Measurements from ENCODE around the gene WWC1.

WWC1 gene

GRCh38 chr5:168290902-168291341, 523 bp upstream of the WWC1 start:
- DNase-seq (ENCODE audit: low spot score) (no peak), ATAC-seq (ENCODE audit: low read depth) (no peak)
- peak overlapping the region; percentile 81 for H3K27ac ChIP-seq (ENCODE audit: poor library complexity, severe bottlenecking)
- TF ChIP-seq, protein P1, sequence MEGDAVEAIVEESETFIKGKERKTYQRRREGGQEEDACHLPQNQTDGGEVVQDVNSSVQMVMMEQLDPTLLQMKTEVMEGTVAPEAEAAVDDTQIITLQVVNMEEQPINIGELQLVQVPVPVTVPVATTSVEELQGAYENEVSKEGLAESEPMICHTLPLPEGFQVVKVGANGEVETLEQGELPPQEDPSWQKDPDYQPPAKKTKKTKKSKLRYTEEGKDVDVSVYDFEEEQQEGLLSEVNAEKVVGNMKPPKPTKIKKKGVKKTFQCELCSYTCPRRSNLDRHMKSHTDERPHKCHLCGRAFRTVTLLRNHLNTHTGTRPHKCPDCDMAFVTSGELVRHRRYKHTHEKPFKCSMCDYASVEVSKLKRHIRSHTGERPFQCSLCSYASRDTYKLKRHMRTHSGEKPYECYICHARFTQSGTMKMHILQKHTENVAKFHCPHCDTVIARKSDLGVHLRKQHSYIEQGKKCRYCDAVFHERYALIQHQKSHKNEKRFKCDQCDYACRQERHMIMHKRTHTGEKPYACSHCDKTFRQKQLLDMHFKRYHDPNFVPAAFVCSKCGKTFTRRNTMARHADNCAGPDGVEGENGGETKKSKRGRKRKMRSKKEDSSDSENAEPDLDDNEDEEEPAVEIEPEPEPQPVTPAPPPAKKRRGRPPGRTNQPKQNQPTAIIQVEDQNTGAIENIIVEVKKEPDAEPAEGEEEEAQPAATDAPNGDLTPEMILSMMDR (IDR thresholded peaks at IDR 0.05; ENCODE audit: poor library complexity, severe bottlenecking) = no peak
- peaks cover 7% of the 10 kb centered on the region; the same call in 1 of the 2 replicates for H3K36me3 ChIP-seq (ENCODE audit: low read depth)
- no peaks in the 10 kb centered on the region for H3K27me3 ChIP-seq (ENCODE audit: insufficient read depth, poor library complexity, severe bottlenecking)
- peaks cover 46% of the 10 kb centered on the region for H3K4me1 ChIP-seq (ENCODE audit: insufficient read depth, poor library complexity, severe bottlenecking)
- no peaks in the 10 kb centered on the region for H3K9me3 ChIP-seq (ENCODE audit: severe bottlenecking)
- peak overlapping the region; percentile 95 for H3K4me3 ChIP-seq (ENCODE audit: severe bottlenecking)

DNA sequence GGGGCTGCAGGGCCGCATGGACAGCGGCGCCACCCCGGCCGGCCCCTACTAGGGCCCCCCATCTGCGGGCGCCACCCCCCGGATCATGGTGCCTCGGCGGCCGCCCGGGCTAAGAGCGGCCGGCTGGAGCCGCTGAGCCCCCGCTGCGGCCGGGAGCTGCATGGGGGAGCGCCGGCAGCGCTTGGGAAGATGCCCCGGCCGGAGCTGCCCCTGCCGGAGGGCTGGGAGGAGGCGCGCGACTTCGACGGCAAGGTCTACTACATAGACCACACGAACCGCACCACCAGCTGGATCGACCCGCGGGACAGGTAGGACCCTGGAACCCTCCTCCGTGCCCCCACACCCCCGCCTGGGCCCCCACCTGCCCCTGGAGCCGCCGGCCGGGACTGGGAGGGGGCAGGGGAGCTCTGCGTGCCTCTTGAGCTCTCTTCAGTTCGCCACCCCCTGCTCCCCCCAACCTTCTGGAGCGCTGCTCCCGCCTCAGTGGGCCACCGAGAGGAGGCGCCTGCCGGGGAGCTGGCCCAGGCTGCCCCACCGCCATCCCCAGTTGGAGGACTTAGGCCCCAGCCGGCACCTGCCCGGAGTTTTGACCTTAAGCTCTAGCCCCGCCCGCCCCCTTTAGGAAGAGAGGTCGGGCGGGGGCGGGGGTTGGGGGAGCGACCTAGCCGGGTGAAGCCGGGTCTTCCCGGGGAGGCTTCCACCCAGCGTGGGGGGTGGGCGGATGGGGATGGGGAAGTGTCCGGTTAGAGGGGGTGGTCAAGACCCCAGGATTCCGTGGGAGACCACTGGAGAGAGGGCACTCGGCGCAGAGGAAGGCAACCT, 730 bp downstream of the WWC1 start:
- H3K4me3 ChIP-seq (ENCODE audit: severe bottlenecking) = peak overlapping the region; percentile 95
- peaks cover 18% of the 10 kb centered on the region for H3K36me3 ChIP-seq (ENCODE audit: low read depth)
- H3K27ac ChIP-seq (ENCODE audit: poor library complexity, severe bottlenecking) = peak overlapping the region; percentile 81
- H3K4me1 ChIP-seq (ENCODE audit: insufficient read depth, poor library complexity, severe bottlenecking) = peaks cover 56% of the 10 kb centered on the region
- TF ChIP-seq, protein P1 (IDR thresholded peaks at IDR 0.05; ENCODE audit: poor library complexity, severe bottlenecking) = peak; percentile 17
- H3K9me3 ChIP-seq (ENCODE audit: severe bottlenecking) = no peaks in the 10 kb centered on the region
- 0 out of 3 replicates have a peak, but pooled peaks have one; percentile 1 for ATAC-seq (ENCODE audit: low read depth)
- H3K27me3 ChIP-seq (ENCODE audit: insufficient read depth, poor library complexity, severe bottlenecking) = no peaks in the 10 kb centered on the region
- DNase-seq (ENCODE audit: low spot score) = no peak

- no peaks in the 10 kb centered on the region for H3K9me3 ChIP-seq (ENCODE audit: severe bottlenecking)
- H3K36me3 ChIP-seq (ENCODE audit: low read depth) = peaks cover 23% of the 10 kb centered on the region
- H3K27me3 ChIP-seq (ENCODE audit: insufficient read depth, poor library complexity, severe bottlenecking) = no peaks in the 10 kb centered on the region
- no peak for ATAC-seq (ENCODE audit: low read depth)
- H3K27ac ChIP-seq (ENCODE audit: poor library complexity, severe bottlenecking) = peak overlapping the region; percentile 81
- TF ChIP-seq, protein P1 (IDR thresholded peaks at IDR 0.05; ENCODE audit: poor library complexity, severe bottlenecking) = no peak
- H3K4me3 ChIP-seq (ENCODE audit: severe bottlenecking) = peak overlapping the region; percentile 95
- no peak for DNase-seq (ENCODE audit: low spot score)
- H3K4me1 ChIP-seq (ENCODE audit: insufficient read depth, poor library complexity, severe bottlenecking) = peaks cover 53% of the 10 kb centered on the region
These were observed 1.6 kb downstream of the WWC1 start for GRCh38 chr5:168292786-168293696.

DNA sequence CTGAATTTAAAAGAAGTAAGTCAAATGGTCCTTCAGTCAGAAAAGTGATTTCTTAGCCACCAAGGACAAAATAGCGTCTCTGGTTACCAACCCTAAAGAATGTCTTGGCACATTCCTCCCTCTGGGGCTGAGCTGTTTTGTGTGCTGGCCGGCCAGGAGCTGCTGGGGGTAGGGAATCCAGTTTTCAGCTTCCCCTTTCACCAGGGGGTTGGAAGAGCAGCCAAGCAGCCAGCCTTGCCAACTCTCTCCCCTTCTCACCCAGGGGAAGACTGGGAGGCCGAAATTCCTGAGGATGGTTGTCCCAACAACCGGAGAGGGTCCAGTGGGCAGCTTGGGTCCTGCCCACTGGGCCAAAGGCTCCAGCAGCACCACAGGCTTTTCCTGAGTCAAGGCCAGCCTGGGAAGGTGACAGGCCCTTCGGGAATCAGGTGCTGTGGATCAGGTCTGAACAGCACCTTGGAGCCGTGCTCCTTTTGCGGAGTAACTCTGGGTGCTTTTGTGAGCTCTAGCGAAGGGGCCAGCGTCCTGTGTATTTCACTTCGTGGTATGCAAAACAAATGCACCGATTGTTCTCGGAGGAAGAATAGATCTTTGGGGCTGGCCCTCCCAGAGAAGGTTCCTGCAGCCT, 4.2 kb downstream of the WWC1 start:
- DNase-seq (ENCODE audit: low spot score) (no peak), ATAC-seq (ENCODE audit: low read depth) (peak; percentile 64)
- H3K9me3 ChIP-seq (ENCODE audit: severe bottlenecking) = no peaks in the 10 kb centered on the region
- no peaks in the 10 kb centered on the region for H3K27me3 ChIP-seq (ENCODE audit: insufficient read depth, poor library complexity, severe bottlenecking)
- TF ChIP-seq, protein P1 (IDR thresholded peaks at IDR 0.05; ENCODE audit: poor library complexity, severe bottlenecking) = peak; percentile 77
- H3K4me3 ChIP-seq (ENCODE audit: severe bottlenecking) = no peak overlapping the region
- peaks cover 28% of the 10 kb centered on the region for H3K36me3 ChIP-seq (ENCODE audit: low read depth)
- H3K4me1 ChIP-seq (ENCODE audit: insufficient read depth, poor library complexity, severe bottlenecking) = peaks cover 51% of the 10 kb centered on the region
- peak overlapping the region; percentile 81 for H3K27ac ChIP-seq (ENCODE audit: poor library complexity, severe bottlenecking)

All from RWPE2 (cell line).